Measurements from ENCODE around the gene RPLP1.

RPLP1 gene

DNA sequence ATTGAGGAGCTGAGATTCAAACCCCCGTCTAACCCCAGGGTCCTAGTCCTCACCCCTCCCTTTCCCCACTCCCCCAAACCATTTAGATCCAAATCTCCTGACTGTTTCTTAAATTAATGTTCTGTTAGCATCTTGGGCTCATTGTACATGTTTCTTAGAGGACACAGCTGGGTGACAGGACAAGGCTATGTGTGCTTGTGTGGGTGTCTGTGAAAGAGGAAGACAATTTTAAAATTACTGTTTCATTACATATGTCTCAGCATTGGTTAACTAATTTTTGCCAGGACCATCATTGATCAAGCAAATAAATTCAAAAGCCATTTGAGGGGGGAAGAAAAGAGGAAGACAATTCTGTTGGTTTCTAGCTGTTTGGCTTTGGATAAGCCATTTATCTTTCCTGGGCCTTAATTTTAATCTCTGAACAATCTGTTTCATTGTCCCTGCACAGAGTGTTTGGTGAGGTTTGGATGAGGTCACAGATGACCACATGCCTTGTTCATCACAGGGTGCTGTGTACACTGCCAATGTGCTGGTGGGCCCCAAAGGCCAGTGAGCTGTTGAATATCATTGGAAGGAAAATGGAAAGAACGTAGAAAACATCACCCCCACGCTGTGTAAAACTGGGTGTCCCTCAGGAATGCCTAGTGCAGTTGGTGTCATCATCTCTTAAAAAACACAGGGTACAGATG is 51.9 kb downstream of the RPLP1 start:
- Histone ChIP-seq H3K4me2 (ENCODE audit: low read length) (no peak overlapping the region), H4K20me1 (ENCODE audit: insufficient read depth, low read length) (no peaks in the 10 kb centered on the region), H3K4me1 (ENCODE audit: low read length) (no peaks in the 10 kb centered on the region), H3K9me3 (ENCODE audit: insufficient read depth, low read length) (no peaks in the 10 kb centered on the region), H3K4me3 (ENCODE audit: low read length) (no peak overlapping the region), H3K27ac (ENCODE audit: low read length) (no peak overlapping the region), H2AFZ (ENCODE audit: low read depth, low read length) (no peak overlapping the region), H3K79me2 (ENCODE audit: low read length) (no peaks in the 10 kb centered on the region), H3K9ac (ENCODE audit: low read length) (no peak overlapping the region), H3K27me3 (ENCODE audit: low read depth, low read length) (peaks cover 18% of the 10 kb centered on the region), H3K36me3 (replicated peaks; ENCODE audit: low read depth, low read length) (no peaks in the 10 kb centered on the region)
- TF ChIP-seq, protein P1, sequence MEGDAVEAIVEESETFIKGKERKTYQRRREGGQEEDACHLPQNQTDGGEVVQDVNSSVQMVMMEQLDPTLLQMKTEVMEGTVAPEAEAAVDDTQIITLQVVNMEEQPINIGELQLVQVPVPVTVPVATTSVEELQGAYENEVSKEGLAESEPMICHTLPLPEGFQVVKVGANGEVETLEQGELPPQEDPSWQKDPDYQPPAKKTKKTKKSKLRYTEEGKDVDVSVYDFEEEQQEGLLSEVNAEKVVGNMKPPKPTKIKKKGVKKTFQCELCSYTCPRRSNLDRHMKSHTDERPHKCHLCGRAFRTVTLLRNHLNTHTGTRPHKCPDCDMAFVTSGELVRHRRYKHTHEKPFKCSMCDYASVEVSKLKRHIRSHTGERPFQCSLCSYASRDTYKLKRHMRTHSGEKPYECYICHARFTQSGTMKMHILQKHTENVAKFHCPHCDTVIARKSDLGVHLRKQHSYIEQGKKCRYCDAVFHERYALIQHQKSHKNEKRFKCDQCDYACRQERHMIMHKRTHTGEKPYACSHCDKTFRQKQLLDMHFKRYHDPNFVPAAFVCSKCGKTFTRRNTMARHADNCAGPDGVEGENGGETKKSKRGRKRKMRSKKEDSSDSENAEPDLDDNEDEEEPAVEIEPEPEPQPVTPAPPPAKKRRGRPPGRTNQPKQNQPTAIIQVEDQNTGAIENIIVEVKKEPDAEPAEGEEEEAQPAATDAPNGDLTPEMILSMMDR (IDR thresholded peaks at IDR 0.05; ENCODE audit: low read depth, low read length): no peak
- TF ChIP-seq EZH2phosphoT487 (IDR thresholded peaks at IDR 0.05; ENCODE audit: low read depth): no peak
